Naive thymus-derived CD4-positive, alpha-beta T cell (primary cell): ENCODE measurements around the gene PPARG. TPM values are rescaled to one million over a fixed set of nuclear protein-coding genes. Genes with fewer than 3 reads are reported as not detected.

Experiments
- ATAC-seq: fragments of 150-1000 bp; cut with Tn5 transposase; 2 replicates; pipeline ENCODE4 v1.10.0; 2021; ENCODE audit warnings: mild to moderate bottlenecking, moderate library complexity
- CTCF ChIA-PET: fragments of 350-600 bp; sonication (Branson Sonifier 250); formaldehyde crosslinking; loops from one replicate; lab custom pipeline; 2021; ENCODE audit warnings: antibody characterized with exemption; lab: Charles Lee
- POLR2A ChIA-PET: fragments of 350-600 bp; sonication (Branson Sonifier 250); formaldehyde crosslinking; loops from one replicate; lab custom pipeline; 2021; ENCODE audit warnings: antibody characterized with exemption, inconsistent platforms; lab: Charles Lee
- DNase-seq, 9 donors: peaks; one replicate each; pipeline versions ENCODE4 v3.0.0 to v3.0.0-alpha.2; 2020 to 2022; ENCODE audit warnings: mixed read lengths in 1 of 9
- H3K27ac ChIP-seq: one replicate; pipeline ENCODE4 v1.7.0; 2013; ENCODE audit warnings: mild to moderate bottlenecking, low read depth, low read length, moderate library complexity
- H3K27me3 ChIP-seq, 2 donors: one replicate each; pipeline ENCODE4 v1.7.0; 2013; ENCODE audit warnings: low read length in 2 of 2, mild to moderate bottlenecking in 2 of 2, moderate library complexity in 2 of 2; ENCODE audit not compliant: control insufficient read depth in 2 of 2, insufficient read depth in 2 of 2
- H3K36me3 ChIP-seq, 3 experiments: 1 replicate in 2 of 3; 2 replicates in 1 of 3; pipeline ENCODE4 v1.7.0; 2013; ENCODE audit warnings: low read length in 3 of 3, mild to moderate bottlenecking in 3 of 3, moderate library complexity in 1 of 3; ENCODE audit not compliant: insufficient read depth in 3 of 3, control insufficient read depth in 2 of 3
- H3K4me1 ChIP-seq, 2 donors: one replicate each; pipeline ENCODE4 v1.7.0; 2013; ENCODE audit warnings: low read length in 2 of 2, mild to moderate bottlenecking in 2 of 2, moderate library complexity in 1 of 2; ENCODE audit not compliant: control insufficient read depth in 2 of 2, insufficient read depth in 2 of 2
- H3K4me3 ChIP-seq: 2 replicates; pipeline ENCODE4 v1.7.0; 2013; ENCODE audit warnings: mild to moderate bottlenecking, low read length
- H3K9me3 ChIP-seq, 3 experiments: 1 replicate in 2 of 3; 2 replicates in 1 of 3; pipeline ENCODE4 v1.7.0; 2013; ENCODE audit warnings: low read length in 3 of 3; ENCODE audit not compliant: control insufficient read depth in 2 of 3
- H3K27ac Mint-ChIP-seq, 9 donors: one replicate each; pipeline ENCODE4 v1.8.0; 2020 to 2022; ENCODE audit warnings: mixed read lengths in 9 of 9, mild to moderate bottlenecking in 8 of 9, moderate library complexity in 5 of 9, inconsistent platforms in 2 of 9
- H3K27me3 Mint-ChIP-seq, 5 donors: one replicate each; pipeline ENCODE4 v1.8.0; 2021 to 2022; ENCODE audit warnings: mixed read lengths in 5 of 5, mild to moderate bottlenecking in 1 of 5
- H3K36me3 Mint-ChIP-seq, 5 donors: one replicate each; pipeline ENCODE4 v1.8.0; 2020 to 2022; ENCODE audit warnings: mixed read lengths in 5 of 5, mild to moderate bottlenecking in 3 of 5, inconsistent platforms in 1 of 5
- H3K4me1 Mint-ChIP-seq, 7 donors: one replicate each; pipeline ENCODE4 v1.8.0; 2020 to 2022; ENCODE audit warnings: mixed read lengths in 7 of 7, mild to moderate bottlenecking in 3 of 7, inconsistent platforms in 1 of 7
- H3K4me3 Mint-ChIP-seq, 10 donors: one replicate each; pipeline ENCODE4 v1.8.0; 2020 to 2022; ENCODE audit warnings: mild to moderate bottlenecking in 10 of 10, mixed read lengths in 10 of 10, moderate library complexity in 6 of 10, inconsistent platforms in 2 of 10
- H3K9me3 Mint-ChIP-seq, 11 donors: one replicate each; pipeline ENCODE4 v1.8.0; 2020 to 2022; ENCODE audit warnings: mixed read lengths in 11 of 11, mild to moderate bottlenecking in 4 of 11, inconsistent platforms in 1 of 11, moderate library complexity in 1 of 11
- intact Hi-C, 2 donors: fragments of 100-400 bp; cut with micrococcal nuclease; formaldehyde crosslinking; loops; one replicate each; pipeline ENCODE4 v1.15.1; 2023
- polyA plus RNA-seq, 2 donors: library from polyadenylated mRNA; unstranded; fragments of 300-500 nt; fragmentation: Illumina TruSeq; gene quantifications; one replicate each; pipeline ENCODE4 v1.2.3, GENCODE V29; 2021
- total RNA-seq, 6 experiments: library from RNA in 5 of 6; stranded (reverse) in 5 of 6; gene quantifications; 1 replicate in 5 of 6; 2 replicates in 1 of 6; pipeline ENCODE4 v1.2.3 and lab custom pipeline; 2021 to 2026

PPARG gene
- total and polyA plus RNA-seq, 7 experiments from 2014 or later = 0.37 to 2.1 (median 0.51) TPM; not detected in 3

- intact Hi-C loops = no loop called here
- Histone ChIP-seq H3K27ac (no peak overlapping the region), H3K27me3 (no peaks in the 10 kb centered on the region), H3K36me3 (no peaks in the 10 kb centered on the region), H3K4me3 (no peak overlapping the region), H3K4me1 (no peaks in the 10 kb centered on the region), H3K9me3 (no peaks in the 10 kb centered on the region)
- no peak overlapping the region for H3K27ac Mint-ChIP-seq
- POLR2A ChIA-PET = no interaction called here
- no peak for ATAC-seq
- no peaks in the 10 kb centered on the region for H3K4me1 Mint-ChIP-seq
- no peak for DNase-seq
- peaks cover 0 to 2% (median 0%) of the 10 kb centered on the region in 11 donors for H3K9me3 Mint-ChIP-seq
- no peak overlapping the region for H3K4me3 Mint-ChIP-seq
- CTCF ChIA-PET = no interaction called here
- H3K27me3 Mint-ChIP-seq = peaks cover 0 to 13% (median 8%) of the 10 kb centered on the region in 5 donors
- H3K36me3 Mint-ChIP-seq = no peaks in the 10 kb centered on the region
These were observed 152.3 kb downstream of the PPARG start for GRCh38 chr3:12440927-12441714.

GRCh38 chr3:12442654-12443501 lies 154.0 kb downstream of the PPARG start:
- DNase-seq (no peak), ATAC-seq (no peak)
- peaks cover 0 to 13% (median 4%) of the 10 kb centered on the region in 5 donors for H3K27me3 Mint-ChIP-seq
- CTCF ChIA-PET = no interaction called here
- H3K27ac Mint-ChIP-seq = no peak overlapping the region
- intact Hi-C loops = no loop called here
- H3K4me1 Mint-ChIP-seq = no peaks in the 10 kb centered on the region
- H3K4me3 ChIP-seq = no peak overlapping the region
- H3K36me3 ChIP-seq = no peaks in the 10 kb centered on the region
- H3K9me3 Mint-ChIP-seq = peaks cover 0 to 3% (median 0%) of the 10 kb centered on the region in 11 donors
- H3K36me3 Mint-ChIP-seq = no peaks in the 10 kb centered on the region
- no peaks in the 10 kb centered on the region for H3K9me3 ChIP-seq
- POLR2A ChIA-PET = no interaction called here
- H3K27ac ChIP-seq = no peak overlapping the region
- H3K4me3 Mint-ChIP-seq = no peak overlapping the region
- no peaks in the 10 kb centered on the region for H3K4me1 ChIP-seq
- H3K27me3 ChIP-seq = no peaks in the 10 kb centered on the region

GRCh38 chr3:12443781-12444522 lies 155.1 kb downstream of the PPARG start:
- ATAC-seq (no peak), DNase-seq (no peak)
- Mint-ChIP-seq H3K27ac (no peak overlapping the region), H3K4me3 (no peak overlapping the region), H3K36me3 (no peaks in the 10 kb centered on the region), H3K9me3 (peaks cover 0 to 3% (median 0%) of the 10 kb centered on the region in 11 donors), H3K27me3 (peaks cover 0 to 13% (median 4%) of the 10 kb centered on the region in 5 donors), H3K4me1 (no peaks in the 10 kb centered on the region)
- Histone ChIP-seq H3K4me1 (no peaks in the 10 kb centered on the region), H3K36me3 (no peaks in the 10 kb centered on the region), H3K4me3 (no peak overlapping the region), H3K27me3 (no peaks in the 10 kb centered on the region), H3K9me3 (no peaks in the 10 kb centered on the region), H3K27ac (no peak overlapping the region)
- ChIA-PET POLR2A (no interaction called here), CTCF (no interaction called here)
- intact Hi-C loops = no loop called here

- H3K27me3 Mint-ChIP-seq = peaks cover 0 to 13% (median 4%) of the 10 kb centered on the region in 5 donors
- H3K36me3 Mint-ChIP-seq = no peaks in the 10 kb centered on the region
- Histone ChIP-seq H3K9me3 (no peaks in the 10 kb centered on the region), H3K4me1 (no peaks in the 10 kb centered on the region), H3K27me3 (no peaks in the 10 kb centered on the region), H3K36me3 (no peaks in the 10 kb centered on the region), H3K27ac (no peak overlapping the region), H3K4me3 (no peak overlapping the region)
- no peak for DNase-seq
- CTCF ChIA-PET = no interaction called here
- ATAC-seq = no peak
- no peak overlapping the region for H3K27ac Mint-ChIP-seq
- no peaks in the 10 kb centered on the region for H3K4me1 Mint-ChIP-seq
- H3K9me3 Mint-ChIP-seq = peaks cover 0 to 3% (median 0%) of the 10 kb centered on the region in 11 donors
- no peak overlapping the region for H3K4me3 Mint-ChIP-seq
- POLR2A ChIA-PET = no interaction called here
- intact Hi-C loops = no loop called here
These were observed 156.0 kb downstream of the PPARG start for GRCh38 chr3:12444582-12445471.

- peaks cover 0 to 13% (median 4%) of the 10 kb centered on the region in 5 donors for H3K27me3 Mint-ChIP-seq
- no peak overlapping the region for H3K27ac ChIP-seq
- DNase-seq (no peak), ATAC-seq (no peak)
- peaks cover 0 to 3% (median 0%) of the 10 kb centered on the region in 11 donors for H3K9me3 Mint-ChIP-seq
- intact Hi-C loops = no loop called here
- H3K4me1 Mint-ChIP-seq = no peaks in the 10 kb centered on the region
- no peak overlapping the region for H3K27ac Mint-ChIP-seq
- no peaks in the 10 kb centered on the region for H3K27me3 ChIP-seq
- H3K36me3 ChIP-seq = no peaks in the 10 kb centered on the region
- H3K4me1 ChIP-seq = no peaks in the 10 kb centered on the region
- CTCF ChIA-PET = no interaction called here
- H3K36me3 Mint-ChIP-seq = no peaks in the 10 kb centered on the region
- no peak overlapping the region for H3K4me3 ChIP-seq
- no peak overlapping the region for H3K4me3 Mint-ChIP-seq
- H3K9me3 ChIP-seq = no peaks in the 10 kb centered on the region
- POLR2A ChIA-PET = no interaction called here
These were observed 156.8 kb downstream of the PPARG start for GRCh38 chr3:12445523-12446240.
